ENCODE data around the gene PRPF8.

GRCh38 chr17:1629504-1630310 lies 55.0 kb downstream of the PRPF8 start:
- TF ChIP-seq CTCF (IDR thresholded peaks at IDR 0.05 in 2 of 3, conservative IDR thresholded peaks at IDR 0.05 in 1 of 3; ENCODE audit: control insufficient read depth in 2 of 3, extremely low read depth in 1 of 3, insufficient read depth in 1 of 3, low read depth in 3 of 3, low read length in 3 of 3) (peak; percentile 83 to 91 (median 89)), SREBF1 (IDR thresholded peaks at IDR 0.05; ENCODE audit: low read length) (no peak), ATF2 (IDR thresholded peaks at IDR 0.05; ENCODE audit: low read length) (no peak)
- TF ChIP-seq, protein P1, sequence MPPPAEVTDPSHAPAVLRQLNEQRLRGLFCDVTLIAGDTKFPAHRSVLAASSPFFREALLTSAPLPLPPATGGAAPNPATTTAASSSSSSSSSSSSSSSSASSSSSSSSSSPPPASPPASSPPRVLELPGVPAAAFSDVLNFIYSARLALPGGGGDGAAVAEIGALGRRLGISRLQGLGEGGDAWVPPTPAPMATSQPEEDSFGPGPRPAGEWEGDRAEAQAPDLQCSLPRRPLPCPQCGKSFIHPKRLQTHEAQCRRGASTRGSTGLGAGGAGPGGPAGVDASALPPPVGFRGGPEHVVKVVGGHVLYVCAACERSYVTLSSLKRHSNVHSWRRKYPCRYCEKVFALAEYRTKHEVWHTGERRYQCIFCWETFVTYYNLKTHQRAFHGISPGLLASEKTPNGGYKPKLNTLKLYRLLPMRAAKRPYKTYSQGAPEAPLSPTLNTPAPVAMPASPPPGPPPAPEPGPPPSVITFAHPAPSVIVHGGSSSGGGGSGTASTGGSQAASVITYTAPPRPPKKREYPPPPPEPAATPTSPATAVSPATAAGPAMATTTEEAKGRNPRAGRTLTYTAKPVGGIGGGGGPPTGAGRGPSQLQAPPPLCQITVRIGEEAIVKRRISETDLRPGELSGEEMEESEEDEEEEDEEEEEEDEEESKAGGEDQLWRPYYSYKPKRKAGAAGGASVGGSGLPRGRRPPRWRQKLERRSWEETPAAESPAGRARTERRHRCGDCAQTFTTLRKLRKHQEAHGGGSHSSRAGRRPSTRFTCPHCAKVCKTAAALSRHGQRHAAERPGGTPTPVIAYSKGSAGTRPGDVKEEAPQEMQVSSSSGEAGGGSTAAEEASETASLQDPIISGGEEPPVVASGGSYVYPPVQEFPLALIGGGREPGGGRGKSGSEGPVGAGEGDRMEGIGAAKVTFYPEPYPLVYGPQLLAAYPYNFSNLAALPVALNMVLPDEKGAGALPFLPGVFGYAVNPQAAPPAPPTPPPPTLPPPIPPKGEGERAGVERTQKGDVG (CRISPR knock-in tag; IDR thresholded peaks at IDR 0.05), result no peak
